ENCODE measurements around the gene TRIO. TPM values are rescaled to one million over a fixed set of nuclear protein-coding genes. Genes with fewer than 3 reads are reported as not detected.

The TRIO gene
- polyA plus RNA-seq, 3 donors, result 1.7 to 45.8 (median 2.1) TPM

GRCh38 chr5:14123551-14123950 lies 19.6 kb upstream of the TRIO start:
- H3K36me3 Mint-ChIP-seq, result no peaks in the 10 kb centered on the region
- Histone ChIP-seq H3K9ac (ENCODE audit: insufficient read depth, low read length, poor library complexity, severe bottlenecking) (no peak overlapping the region), H3K4me1 (ENCODE audit: control insufficient read depth in 1 of 2, insufficient read depth in 2 of 2, low read length in 2 of 2) (no peaks in the 10 kb centered on the region), H3K27ac (ENCODE audit: low read depth in 1 of 2, low read length in 2 of 2) (no peak overlapping the region), H4K20me1 (ENCODE audit: insufficient read depth, low read length) (no peaks in the 10 kb centered on the region), H3K36me3 (replicated peaks in 1 of 2; ENCODE audit: control insufficient read depth in 1 of 2, insufficient read depth in 2 of 2, low read length in 2 of 2) (no peaks in the 10 kb centered on the region), H2AFZ (ENCODE audit: insufficient read depth, low read depth, low read length, poor library complexity, severe bottlenecking) (no peak overlapping the region), H3K4me3 (replicated peaks in 1 of 3; ENCODE audit: low read depth in 2 of 3, low read length in 3 of 3) (no peak overlapping the region), H3K9me3 (replicated peaks in 1 of 2; ENCODE audit: control insufficient read depth in 1 of 2, insufficient read depth in 1 of 2, low read length in 2 of 2) (no peaks in the 10 kb centered on the region), H3K4me2 (replicated peaks; ENCODE audit: extremely low read depth, low read length, poor library complexity, severe bottlenecking) (no peak overlapping the region), H3K27me3 (ENCODE audit: control insufficient read depth in 2 of 2, insufficient read depth in 2 of 2, low read length in 2 of 2) (no peaks in the 10 kb centered on the region), H3K79me2 (ENCODE audit: insufficient read depth, low read length) (no peaks in the 10 kb centered on the region)
- no peaks in the 10 kb centered on the region for H3K9me3 Mint-ChIP-seq
- H3K27me3 Mint-ChIP-seq (ENCODE audit: low read depth in 3 of 3), result peaks cover 2 to 4% (median 2%) of the 10 kb centered on the region in 3 donors
- WGBS (ENCODE audit: insufficient coverage), result 96% methylated on average over 3 of the region's 4 CpGs
- TF ChIP-seq, protein P1, sequence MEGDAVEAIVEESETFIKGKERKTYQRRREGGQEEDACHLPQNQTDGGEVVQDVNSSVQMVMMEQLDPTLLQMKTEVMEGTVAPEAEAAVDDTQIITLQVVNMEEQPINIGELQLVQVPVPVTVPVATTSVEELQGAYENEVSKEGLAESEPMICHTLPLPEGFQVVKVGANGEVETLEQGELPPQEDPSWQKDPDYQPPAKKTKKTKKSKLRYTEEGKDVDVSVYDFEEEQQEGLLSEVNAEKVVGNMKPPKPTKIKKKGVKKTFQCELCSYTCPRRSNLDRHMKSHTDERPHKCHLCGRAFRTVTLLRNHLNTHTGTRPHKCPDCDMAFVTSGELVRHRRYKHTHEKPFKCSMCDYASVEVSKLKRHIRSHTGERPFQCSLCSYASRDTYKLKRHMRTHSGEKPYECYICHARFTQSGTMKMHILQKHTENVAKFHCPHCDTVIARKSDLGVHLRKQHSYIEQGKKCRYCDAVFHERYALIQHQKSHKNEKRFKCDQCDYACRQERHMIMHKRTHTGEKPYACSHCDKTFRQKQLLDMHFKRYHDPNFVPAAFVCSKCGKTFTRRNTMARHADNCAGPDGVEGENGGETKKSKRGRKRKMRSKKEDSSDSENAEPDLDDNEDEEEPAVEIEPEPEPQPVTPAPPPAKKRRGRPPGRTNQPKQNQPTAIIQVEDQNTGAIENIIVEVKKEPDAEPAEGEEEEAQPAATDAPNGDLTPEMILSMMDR (IDR thresholded peaks at IDR 0.05), result no peak
- no peak for DNase-seq
- H3K4me3 Mint-ChIP-seq, result no peak overlapping the region
- H3K27ac Mint-ChIP-seq, result no peak overlapping the region
- intact Hi-C loops (cut with micrococcal nuclease), result no loop called here
- no peaks in the 10 kb centered on the region for H3K4me1 Mint-ChIP-seq

GRCh38 chr5:14123974-14124482 lies 19.1 kb upstream of the TRIO start:
- no peaks in the 10 kb centered on the region for H3K4me1 Mint-ChIP-seq
- intact Hi-C loops (cut with micrococcal nuclease), result no loop called here

More at GRCh38 chr5:14123974-14124482, 19.1 kb upstream of the TRIO start:
- H2AFZ ChIP-seq (ENCODE audit: insufficient read depth, low read depth, low read length, poor library complexity, severe bottlenecking), result no peak overlapping the region
- no peak overlapping the region for H3K4me3 ChIP-seq (replicated peaks in 1 of 3; ENCODE audit: low read depth in 2 of 3, low read length in 3 of 3)
- Mint-ChIP-seq H3K36me3 (no peaks in the 10 kb centered on the region), H3K9me3 (no peaks in the 10 kb centered on the region), H3K4me3 (no peak overlapping the region), H3K27ac (no peak overlapping the region), H3K27me3 (ENCODE audit: low read depth in 3 of 3) (peaks cover 2 to 4% (median 3%) of the 10 kb centered on the region in 3 donors)
- no peaks in the 10 kb centered on the region for H3K36me3 ChIP-seq (replicated peaks in 1 of 2; ENCODE audit: control insufficient read depth in 1 of 2, insufficient read depth in 2 of 2, low read length in 2 of 2)
- no peaks in the 10 kb centered on the region for H3K4me1 ChIP-seq (ENCODE audit: control insufficient read depth in 1 of 2, insufficient read depth in 2 of 2, low read length in 2 of 2)
- H3K9ac ChIP-seq (ENCODE audit: insufficient read depth, low read length, poor library complexity, severe bottlenecking), result no peak overlapping the region
- no peak for DNase-seq
- no peaks in the 10 kb centered on the region for H3K79me2 ChIP-seq (ENCODE audit: insufficient read depth, low read length)
- no peaks in the 10 kb centered on the region for H3K27me3 ChIP-seq (ENCODE audit: control insufficient read depth in 2 of 2, insufficient read depth in 2 of 2, low read length in 2 of 2)
- H3K4me2 ChIP-seq (replicated peaks; ENCODE audit: extremely low read depth, low read length, poor library complexity, severe bottlenecking), result no peak overlapping the region
- TF ChIP-seq, protein P1 (IDR thresholded peaks at IDR 0.05), result no peak
- H4K20me1 ChIP-seq (ENCODE audit: insufficient read depth, low read length), result no peaks in the 10 kb centered on the region
- no peaks in the 10 kb centered on the region for H3K9me3 ChIP-seq (replicated peaks in 1 of 2; ENCODE audit: control insufficient read depth in 1 of 2, insufficient read depth in 1 of 2, low read length in 2 of 2)
- H3K27ac ChIP-seq (ENCODE audit: low read depth in 1 of 2, low read length in 2 of 2), result no peak overlapping the region
- no CpG with 5 or more reads among the region's 5 CpGs for WGBS (ENCODE audit: insufficient coverage)

Data from CD14-positive monocyte (primary cell).